GM21723 (cell line): Measurements from ENCODE around the gene ZNF772.
A peak's percentile ranks its signal among the peaks of the same experiment; 100 is the strongest.

Source experiments
- ATAC-seq: cut with Tn5 transposase; IDR thresholded peaks from one replicate; pipeline ENCODE4 v1.9.1; 2021; ENCODE audit warnings: mild to moderate bottlenecking, moderate library complexity; ENCODE audit not compliant: unreplicated experiment

Gene ZNF772

DNA sequence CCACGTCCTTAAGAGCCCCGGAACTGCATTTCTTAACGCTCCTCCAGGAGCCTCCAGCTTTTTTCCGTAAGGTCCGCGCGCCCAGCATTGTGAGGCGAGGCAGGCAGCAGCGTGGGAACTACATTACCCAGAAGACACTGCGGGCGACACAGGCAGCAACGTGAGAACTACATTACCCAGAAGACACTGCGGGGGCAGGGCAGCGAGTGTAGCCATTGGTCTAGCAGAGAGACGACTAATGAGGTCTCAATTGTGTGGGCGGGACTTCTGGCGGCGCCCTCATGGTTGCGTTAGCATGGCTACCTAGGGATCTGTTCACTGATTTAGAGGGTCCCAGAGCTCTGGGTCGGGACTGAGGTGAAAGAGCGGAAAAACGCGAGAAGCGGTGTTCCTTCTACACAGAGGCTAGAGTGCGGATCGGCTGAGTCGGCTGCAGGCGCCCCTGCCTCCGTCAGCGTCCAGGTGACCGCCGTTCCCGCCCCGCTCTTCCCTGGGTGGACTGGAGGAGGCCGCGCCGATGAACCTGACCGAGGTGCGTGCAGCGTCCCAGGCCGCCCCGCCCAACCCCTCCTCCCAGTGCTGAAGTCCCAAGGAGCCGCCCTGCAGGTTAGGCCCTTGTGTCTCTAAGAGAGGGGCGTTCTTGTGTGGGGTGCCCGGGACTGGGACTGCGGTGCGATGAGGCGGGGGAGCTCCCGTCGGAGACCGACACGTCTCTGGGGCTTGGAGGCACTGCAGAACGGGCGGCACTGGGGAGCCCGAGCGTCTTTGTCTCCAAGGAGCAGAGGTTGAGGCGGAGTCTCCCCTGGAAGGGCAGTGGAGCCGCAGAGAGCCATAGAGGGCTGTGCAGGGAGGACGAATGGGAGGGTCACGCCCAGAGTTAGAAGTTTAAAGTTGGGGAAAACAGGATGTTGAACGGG lies 42.0 kb downstream of the ZNF772 start, which contains the start of gene ZNF749:
ZNF749 (plus strand) TSS at position 264 of the 917 bp plus-strand sequence; CDS start at position 518, 254 bp downstream.
- peak; percentile 97 for ATAC-seq

DNA sequence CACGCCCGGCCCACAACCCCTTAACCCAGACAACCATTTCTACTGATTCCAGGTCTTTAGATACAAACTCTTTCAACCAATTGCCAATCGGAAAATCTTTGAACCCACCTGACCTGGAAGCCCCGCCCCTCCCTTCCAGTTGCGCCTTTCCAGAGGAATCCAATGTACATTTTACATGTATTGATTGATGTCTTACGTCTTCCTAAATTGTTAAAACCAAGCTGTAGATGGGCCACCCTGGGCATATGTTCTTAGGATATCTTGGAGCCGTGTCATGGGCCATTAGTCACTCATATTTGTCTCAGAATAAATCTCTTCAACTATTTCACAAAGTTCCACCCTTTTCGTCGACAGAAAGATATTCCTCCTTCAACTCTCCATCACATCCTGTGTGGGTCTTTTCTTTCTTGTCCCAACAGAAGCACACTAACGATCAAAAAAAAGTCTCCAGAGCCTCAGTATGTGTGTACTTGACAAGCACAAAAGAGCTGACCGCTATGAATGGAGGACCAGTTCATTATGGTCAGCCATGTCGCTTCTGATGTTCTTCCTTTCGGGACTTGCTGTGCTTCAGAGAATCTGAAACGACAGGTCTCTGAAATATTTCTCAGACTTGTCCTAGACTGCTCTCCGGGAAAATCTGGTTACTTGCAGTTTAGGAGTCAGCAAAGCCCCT lies 42.8 kb downstream of the ZNF772 start:
- ATAC-seq, result peak; percentile 20

DNA sequence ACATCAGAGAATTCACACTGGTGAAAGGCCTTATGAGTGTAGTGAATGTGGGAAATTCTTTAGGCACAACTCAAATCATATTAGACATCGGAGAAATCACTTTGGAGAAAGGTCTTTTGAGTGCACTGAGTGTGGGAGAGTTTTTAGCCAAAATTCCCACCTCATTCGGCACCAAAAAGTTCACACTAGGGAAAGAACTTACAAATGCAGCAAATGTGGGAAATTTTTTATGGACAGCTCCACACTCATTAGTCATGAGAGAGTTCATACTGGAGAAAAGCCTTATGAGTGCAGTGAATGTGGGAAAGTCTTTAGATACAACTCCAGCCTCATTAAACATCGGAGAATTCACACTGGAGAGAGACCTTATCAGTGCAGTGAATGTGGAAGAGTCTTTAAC lies 56.3 kb downstream of the ZNF772 start:
- ATAC-seq, result no peak

DNA sequence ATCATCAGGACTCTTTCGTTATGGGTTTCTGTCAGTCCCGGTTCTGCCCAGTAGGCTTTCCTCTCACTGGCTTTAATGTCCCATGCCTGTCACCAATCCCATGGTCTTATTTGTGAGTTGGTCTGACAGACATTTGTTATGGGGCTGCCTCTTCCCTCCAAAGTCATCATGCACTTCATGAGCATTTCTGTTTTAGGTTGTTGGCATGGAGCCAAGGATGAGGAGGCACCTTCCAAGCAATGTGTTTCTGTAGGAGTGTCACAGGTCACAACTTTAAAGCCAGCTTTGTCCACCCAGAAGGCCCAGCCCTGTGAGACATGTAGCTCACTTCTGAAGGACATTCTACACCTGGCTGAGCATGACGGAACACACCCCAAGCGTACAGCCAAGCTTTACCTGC lies 57.9 kb downstream of the ZNF772 start:
- no peak for ATAC-seq
